HG03520 (cell line): ENCODE results near the gene VWA3B.
"Not testable (repeated sequence)": the region's sequence is repeated elsewhere in the genome, so short reads cannot be mapped to it uniquely, and the experiment has no call there.

Experiments used
- ATAC-seq: cut with Tn5 transposase; IDR thresholded peaks from one replicate; pipeline ENCODE4 v1.9.1; 2021; ENCODE audit warnings: mild to moderate bottlenecking, moderate library complexity; ENCODE audit not compliant: unreplicated experiment

The VWA3B gene, protein sequence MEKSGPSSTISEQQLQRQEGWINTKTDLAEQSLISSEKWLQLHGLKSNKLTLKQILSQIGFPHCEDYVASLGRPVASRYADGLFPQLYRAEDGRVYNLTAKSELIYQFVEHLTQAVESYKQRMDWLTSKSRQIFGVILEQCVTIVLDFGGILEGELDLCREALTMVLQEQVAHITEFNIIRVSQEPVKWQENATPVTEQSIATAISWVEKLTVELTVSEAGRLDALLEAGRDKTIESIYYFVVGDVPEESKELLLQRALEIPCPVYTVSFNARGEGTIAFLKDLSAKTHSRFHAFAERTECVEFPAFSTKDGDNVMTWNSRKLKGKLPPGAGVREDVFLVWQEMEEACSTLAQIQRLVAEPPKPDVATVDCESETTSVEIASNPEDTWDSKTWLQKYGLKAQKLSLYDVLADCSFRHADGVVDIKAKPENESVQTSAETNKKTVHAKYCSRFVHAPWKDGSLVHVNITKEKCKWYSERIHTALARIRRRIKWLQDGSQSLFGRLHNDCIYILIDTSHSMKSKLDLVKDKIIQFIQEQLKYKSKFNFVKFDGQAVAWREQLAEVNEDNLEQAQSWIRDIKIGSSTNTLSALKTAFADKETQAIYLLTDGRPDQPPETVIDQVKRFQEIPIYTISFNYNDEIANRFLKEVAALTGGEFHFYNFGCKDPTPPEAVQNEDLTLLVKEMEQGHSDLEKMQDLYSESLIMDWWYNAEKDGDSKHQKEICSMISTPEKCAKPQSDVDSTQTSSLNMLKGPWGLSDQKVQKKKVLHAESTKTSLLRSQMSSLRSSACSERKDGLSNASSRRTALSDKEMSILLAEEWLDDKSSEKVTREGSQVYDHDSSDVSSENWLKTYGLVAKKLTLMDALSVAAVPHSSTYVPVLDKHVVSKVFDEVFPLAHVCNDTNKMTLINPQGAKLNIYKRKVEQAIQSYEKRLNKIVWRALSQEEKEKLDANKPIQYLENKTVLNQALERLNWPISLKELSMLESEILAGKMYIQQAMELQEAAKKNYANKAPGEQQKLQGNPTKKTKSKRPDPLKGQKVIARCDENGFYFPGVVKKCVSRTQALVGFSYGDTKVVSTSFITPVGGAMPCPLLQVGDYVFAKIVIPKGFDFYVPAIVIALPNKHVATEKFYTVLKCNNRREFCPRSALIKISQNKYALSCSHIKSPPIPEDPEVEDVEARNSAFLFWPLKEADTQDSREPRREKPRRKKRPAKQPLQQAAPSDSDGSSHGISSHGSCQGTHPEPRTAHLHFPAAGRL (N-terminal part only)

DNA sequence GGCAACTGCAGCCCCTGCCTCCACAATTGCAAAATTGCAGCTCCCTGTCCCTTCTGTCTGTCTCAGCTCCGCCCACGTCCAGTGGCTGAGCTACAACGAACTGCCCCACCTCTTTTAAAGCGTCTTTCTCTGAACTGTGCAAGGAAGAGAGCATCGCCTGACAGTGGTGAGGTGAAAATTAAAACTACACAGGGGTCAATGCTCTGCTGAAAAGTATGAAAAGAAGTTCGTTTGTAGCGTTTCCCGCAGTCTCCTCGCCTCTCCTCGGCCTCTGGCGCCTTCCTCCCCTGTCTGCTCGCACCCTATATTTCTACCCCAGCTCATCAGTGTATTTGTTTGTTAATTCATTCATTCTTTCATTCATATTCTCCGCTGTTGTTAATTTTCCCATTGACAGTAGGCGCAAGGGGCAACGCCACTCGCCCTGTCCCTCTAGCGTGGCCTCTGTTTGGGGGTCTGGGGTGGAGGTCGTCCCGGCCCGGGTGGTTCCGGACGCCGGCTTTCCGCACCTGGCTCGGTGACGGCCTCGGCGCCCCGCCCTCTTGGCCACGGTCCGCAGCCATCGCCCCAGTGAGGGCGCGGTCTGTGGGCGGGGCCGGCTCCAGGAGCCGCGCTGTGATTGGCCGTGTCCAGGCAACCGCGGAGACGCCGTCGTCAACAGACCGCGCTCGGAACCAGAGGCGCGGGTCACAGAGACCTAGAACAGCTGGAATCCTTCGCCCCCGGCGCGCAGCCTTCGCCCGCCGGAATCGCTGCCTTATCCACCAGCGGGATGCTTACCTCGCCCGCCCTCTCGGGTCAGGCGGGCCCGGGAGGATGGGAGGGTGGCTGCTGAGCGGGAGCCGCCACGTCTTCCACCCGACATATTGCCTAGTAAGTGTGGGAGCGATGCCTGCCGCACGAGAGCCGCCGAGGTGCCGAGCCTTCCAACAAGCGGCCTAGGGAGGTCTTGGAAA lies at the start of gene VWA3B:
TSS of gene VWA3B (plus strand) at position 677 of the 956 bp plus-strand sequence. CDS start 5,926 bp downstream, outside the sequence.
- ATAC-seq, result peak; percentile 78

DNA sequence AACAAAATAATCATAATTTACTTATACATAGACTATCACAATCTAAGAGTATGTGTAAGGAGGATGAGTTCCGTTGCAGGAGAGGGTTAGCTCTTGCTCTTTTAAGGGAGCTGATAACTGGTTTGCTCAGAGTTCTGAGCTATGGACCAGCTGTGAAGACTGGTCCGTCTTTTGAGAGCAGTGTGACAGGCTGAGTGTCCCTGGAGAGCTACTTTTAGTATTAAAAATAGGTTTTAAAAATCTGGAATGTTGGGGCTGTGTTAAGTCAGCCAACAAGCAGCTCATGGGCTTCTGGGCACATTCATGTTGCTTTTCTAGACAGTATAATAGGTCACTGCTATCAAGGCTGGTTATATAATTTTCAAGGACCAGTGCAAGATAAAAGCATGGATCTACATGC lies 49.8 kb upstream of the VWA3B start:
- ATAC-seq, result no peak

DNA sequence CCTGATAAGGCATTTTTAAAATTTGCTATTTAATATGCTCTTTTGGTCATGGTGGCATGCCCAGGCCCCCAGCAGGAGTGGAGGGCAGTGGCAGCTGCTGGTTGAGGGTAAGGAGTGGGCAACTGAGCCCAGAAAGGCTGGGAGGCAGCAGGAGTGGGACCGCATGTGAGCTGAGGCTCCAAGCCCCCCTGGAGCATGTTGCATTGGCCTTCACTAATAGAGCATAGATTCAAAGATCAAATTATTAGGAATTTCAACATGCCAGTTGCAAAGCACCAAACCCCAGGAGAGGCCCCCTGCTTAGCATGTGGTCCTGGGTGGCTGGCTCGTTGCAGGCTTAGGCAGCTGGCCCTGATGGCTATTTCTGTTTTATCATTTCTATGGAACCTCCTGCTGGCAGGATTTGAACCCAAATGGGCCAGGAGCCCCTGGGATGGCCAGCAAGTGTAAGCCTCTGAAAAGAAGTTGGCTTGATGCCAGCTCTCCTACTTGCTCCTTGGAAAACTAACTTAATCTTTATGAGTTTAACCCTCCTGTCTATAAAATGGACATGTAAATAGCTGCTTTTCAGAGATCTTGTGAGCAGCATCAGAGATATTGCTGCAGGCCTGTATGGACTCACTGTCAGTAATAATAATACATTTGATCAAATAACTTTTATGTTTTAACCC lies 49.2 kb upstream of the VWA3B start:
- no peak for ATAC-seq

DNA sequence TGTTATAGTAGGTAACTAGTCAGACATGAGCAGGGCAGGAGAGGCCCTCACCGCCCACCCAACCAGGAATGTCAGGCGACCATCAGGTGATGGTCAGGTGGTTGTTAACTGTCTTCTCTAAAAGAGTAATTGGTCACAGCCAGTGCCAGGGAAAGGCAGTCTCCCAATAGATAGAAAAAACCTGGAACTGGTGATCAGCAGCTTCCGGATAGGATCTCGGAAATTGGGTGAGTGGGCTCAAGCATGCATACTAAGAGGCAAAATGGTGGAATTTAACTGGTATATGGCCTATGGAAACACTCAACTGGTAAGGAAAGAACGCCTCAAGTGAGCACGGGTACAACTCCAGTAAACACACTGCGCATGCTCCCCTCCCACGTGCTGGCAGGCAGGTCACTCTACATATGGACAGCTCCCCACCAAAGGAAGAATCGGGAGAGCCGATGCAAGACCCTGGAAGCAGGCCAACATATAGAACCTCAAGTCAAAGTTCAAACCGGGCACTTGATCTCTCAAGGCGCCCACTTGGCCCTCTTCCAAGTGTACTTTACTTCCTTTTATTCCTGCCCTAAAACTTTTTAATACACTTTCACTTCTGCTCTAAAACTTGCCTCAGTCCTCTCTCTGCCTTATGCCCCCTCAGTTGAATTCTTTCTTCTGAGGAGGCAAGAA lies 47.7 kb upstream of the VWA3B start:
- ATAC-seq, result no peak

DNA sequence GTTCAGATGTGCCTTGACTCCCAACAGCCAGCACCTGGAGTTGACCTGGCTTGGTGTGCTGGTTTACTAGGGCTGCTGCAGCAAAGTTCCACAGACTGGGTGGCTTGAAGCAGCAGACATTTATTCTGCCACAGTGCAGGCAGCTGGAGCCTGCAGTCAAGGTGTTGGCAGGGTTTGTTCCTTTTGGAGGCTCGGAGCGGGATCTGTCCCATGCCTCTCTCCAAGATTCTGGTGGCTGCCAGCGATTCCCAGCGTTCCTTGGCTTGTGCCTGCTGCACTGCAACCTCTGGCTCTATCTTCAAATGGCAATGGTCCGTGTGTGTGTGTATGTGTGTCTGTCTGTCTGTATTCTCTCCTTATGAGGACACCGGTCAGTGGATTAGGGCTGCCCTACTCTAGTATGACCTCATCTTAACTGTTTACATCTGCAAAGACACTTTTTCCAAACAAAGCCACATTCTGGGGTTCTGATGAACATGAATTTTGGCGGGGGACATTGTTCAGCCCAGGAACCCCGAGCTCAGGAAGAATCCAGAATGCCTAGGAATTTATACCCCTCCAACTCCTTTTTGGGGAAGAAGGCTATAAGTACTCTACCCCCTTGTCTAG lies 46.5 kb upstream of the VWA3B start:
- ATAC-seq, result no peak

DNA sequence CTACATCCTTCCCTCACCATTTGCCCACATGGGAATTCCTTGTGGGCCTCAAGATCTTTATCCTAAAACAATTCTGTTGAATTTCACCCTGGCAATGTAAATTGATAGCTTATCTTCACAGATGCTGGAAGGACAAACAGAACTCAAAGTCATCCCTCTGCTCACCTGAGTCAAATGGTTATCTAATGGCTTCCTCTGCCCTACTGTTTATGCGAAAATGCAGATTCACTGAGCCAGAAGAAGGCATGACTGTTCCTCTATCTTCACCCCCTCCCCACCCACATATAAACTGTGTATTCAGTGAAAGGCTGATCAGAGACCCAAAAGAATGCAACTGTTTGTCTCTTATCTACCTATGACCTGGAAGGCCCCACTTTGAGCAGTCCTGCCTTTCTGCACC lies 43.9 kb upstream of the VWA3B start:
- ATAC-seq, result no peak

DNA sequence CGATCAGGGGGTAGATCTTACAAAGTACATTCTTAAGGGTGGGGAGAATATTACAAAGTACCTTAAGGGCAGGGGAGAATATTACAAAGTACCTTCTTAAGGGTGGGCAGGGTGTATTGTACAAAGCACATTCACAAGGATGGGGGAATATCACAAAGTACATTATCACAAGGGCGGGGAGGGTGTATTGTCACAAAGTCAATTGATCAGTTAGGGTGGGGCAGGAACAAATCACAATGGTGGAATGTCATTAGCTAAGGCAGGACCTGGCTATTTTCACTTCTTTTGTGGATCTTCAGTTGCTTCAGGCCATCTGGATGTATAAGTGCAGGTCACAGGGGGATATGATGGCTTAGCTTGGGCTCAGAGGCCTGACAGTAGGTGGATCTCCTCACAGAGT lies 42.2 kb upstream of the VWA3B start:
- not testable (repeated sequence) for ATAC-seq

DNA sequence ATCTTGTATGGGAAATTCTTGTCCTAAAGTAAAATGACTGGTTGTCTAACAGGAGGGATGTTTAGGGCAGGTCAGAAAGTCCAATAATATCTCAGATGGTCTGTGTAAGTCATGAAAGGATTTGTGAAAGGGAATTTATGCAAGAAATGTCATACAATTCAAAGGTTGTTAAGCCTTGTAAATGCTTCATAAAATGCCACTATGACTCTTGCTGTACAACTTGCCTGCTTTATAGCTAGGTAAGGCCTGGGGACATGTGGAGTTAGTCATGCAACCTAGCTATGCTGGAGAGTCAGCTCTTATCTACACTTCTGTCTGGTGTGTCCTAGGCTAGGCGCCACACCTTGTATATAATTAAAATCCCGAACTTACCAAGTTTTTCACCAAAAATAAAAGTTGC lies 36.9 kb upstream of the VWA3B start:
- ATAC-seq, result no peak

DNA sequence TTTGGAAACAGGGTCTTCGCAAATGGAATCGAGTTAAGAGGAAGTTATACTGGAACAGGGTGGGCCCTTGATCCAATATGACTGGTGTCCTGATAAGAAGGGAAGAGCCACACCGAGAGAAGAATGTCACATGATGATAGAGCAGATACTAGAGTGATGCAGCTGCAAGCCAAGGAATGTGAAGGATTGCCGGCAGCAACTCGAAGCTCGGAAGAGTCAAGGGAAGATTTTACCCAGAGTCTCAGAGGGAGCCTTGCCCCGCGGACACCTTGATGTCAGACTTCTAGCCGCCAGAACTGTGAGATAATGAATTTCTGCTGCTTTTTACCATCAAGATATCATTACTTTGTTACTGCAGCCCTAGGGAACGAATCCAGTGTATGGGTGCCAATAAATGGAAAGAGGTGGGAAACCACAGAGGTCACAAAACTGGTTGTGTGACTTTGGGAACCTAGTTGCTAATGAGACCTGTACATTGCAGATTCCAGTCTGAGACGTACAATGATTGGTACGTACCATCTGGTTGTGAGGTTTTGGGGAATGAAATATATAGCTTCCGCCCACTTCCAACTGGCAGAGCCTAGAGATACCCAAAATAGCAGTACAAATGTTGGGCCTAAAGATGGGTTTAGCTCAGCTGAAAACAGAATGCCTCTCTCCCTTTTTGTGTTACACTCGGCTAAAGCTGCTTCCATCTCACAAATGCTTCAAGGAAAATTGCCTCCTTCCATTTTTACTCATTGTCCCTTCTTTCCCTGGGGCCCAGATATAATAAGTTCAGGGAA lies 28.6 kb upstream of the VWA3B start:
- no peak for ATAC-seq

DNA sequence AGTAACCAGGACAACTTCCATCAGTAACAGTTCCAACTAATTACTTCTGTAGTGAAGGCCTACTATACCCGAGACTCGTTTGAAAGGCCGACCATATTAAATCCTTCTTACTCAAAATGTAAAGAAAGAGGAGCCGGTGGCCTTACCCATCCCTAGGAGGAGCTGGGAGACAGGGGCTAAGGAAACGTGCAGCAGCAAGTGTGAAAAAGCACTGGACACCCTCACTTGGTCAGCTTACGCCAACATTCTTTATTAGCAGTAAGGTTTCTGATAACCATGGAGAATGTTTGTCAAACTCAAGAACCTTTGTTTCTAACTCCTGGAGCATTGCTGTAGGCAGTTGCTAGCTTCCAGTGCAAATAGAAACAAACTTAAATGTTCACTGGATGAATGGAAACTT lies 26.7 kb upstream of the VWA3B start:
- no peak for ATAC-seq

DNA sequence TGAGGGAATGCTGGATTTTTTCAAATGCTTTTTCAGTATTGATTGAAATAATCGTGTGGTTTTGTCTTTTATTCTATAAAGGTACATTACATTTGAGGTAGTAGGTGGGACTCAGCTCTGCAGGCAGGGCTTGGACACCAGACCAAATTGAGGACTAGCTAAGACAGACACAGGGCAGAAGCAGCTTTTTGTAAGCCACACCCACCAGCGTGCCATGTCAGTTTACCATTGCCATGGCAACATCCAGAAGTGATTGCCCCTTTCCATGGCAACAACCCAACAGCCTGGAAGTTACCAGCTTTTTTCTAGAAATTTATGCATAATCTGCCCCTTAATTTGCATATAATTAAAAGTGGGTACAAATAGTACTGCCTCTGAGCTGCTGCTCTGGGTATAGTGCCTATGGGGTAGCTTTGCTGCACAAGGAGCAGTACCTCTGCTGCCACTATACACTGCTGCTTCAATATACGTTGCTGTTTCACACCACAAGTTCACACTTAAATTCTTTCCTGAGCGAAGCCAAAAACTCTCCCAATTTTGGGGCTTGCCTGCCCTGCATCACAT lies 23.6 kb upstream of the VWA3B start:
- no peak for ATAC-seq

DNA sequence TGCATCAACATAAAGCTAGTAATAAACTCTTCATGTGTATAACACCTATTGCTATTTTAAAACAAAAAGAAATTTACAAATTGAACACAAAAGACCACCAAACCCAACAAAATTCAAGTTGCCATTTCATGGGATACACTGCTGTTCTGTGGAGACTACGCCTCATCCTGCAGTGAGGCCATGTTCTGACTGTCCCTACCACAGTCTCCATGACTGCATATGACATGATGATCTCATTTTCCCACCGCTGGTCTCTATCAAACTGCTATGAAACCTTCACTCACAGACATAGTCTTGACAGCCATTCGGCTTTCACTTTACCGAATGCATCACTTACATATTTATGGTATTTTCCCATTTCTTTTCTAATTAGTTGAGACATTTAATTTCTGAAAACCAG lies 21.2 kb upstream of the VWA3B start:
- no peak for ATAC-seq

DNA sequence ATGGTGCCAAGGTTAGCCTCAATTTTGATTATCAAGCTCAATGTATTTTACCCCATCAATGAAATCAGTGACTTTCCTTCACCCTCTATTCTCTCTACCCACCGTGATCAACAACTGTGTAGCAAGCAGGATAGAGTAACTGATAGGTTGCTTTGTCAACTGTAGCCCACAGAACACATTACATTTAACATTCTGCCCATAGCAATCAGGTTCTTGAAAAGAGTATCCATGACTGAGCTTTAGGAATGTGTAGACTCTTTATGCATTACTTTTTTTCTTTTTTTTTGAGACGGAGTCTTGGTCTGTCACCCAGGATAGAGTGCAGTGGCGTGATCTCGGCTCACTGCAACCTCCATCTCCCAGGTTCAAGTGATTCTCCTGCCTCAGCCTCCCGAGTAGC lies 19.8 kb upstream of the VWA3B start:
- ATAC-seq, result no peak

DNA sequence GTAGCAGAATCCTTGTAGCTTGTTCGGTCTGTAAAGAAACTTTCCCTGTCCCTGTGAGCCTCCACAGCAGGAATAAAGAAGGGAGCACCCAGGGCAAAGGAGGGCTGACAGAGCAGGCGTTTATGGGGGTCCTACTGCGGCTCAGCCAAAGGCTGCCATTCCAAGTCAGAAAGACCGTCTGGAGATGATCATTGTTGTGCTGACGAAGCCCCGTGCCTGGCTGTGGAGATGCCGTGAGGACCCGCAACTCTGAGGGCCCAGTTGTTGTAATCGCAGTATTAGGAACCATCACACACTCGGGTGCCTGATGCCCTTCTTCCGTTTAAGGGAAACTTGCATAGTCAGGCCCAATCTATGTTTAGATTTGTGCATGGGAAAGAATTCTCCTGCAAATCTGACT lies 16.9 kb upstream of the VWA3B start:
- no peak for ATAC-seq

DNA sequence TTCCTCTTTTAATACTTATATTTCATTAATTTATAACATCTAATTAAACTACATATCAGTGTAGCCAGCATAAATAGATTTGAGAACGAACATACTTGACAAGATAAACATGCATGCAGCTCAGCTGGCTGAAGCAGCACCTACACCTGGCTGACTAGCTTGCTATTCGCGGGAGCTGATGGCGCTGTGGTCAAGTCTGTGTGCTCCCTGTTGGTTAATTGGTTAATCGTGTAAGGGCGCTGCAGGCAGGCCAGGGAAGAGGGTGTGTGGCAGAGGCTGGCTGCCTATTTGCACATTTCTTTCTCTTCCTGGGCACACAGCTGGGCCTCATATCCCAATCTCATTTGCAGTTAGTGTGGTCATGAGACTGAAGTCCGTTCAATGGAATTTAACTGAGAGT lies 14.5 kb upstream of the VWA3B start:
- no peak for ATAC-seq

DNA sequence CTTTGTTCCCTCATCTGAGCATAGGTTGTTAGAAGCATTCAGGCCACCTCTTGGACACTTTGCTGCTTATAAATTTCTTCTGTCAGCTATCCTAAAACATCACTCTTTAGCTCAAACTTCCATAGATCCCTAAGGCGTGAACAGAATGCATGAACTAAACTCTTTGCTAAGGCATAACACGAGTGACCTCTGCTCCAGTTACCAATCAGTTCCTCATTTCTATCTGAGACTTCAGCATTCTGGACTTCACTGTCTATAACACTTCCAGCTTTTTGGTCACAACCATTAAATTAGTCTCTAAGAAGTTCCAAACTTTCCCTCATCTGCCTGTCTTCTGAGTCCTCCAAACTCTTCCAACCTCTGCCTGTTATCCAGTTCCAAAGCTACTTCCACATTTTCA lies 8.3 kb upstream of the VWA3B start:
- no peak for ATAC-seq

DNA sequence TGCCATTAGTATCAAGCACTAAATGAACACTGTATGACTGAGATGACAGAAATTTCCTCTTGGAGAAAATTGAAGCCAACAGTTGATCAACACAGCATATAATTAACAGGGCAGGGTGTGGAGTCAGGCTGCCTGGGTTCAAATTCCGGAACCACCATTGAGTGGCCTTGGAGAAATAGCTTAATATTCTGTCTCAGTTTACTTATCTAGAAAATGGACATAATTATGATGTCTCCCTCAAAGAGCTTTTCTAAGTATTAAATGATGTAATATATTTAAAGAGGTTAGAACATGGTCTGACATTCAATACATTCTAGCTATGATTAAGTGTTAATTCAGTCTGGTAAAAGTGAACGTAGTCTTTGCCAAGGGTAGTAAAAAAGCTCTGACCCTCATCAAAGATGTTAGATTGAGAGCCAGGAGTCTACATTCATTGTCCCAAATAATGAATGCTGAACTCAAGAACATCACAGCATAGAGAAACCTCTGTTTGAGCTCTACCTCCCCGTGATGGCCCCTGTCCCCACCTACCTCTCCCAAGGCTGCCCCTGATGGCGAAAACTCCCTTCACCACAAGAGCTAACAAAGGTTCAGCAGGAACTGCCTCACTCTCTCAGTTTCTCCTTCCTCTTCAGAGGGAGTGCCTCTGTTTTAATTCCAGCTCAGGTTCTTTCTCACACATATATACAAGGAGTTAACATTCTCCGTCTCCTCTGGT lies 2.7 kb upstream of the VWA3B start:
- no peak for ATAC-seq
